ENCODE results near the gene CFAP157.
A peak's percentile ranks its signal among the peaks of the same experiment; 100 is the strongest.

The CFAP157 gene

GRCh38 chr9:127733614-127734013, 26.8 kb downstream of the CFAP157 start:
- no peak overlapping the region for H3K27ac ChIP-seq
- DNase-seq (ENCODE audit: low read depth, low spot score), result no peak

- H3K27ac ChIP-seq, result peak overlapping the region; percentile 80
These were observed 27.5 kb downstream of the CFAP157 start for GRCh38 chr9:127734247-127734746.

GRCh38 chr9:127734747-127735529, 28.1 kb downstream of the CFAP157 start, which contains the start of gene TOR2A:
TSS of gene TOR2A (minus strand) at chr9:127735294. CDS start at chr9:127735270, 24 bp downstream.
- peak; percentile 80 for DNase-seq (ENCODE audit: low read depth, low spot score)
- H3K27ac ChIP-seq, result peak within 1 kb of the TSS; percentile 80

More at GRCh38 chr9:127734247-127734746, 27.5 kb downstream of the CFAP157 start:
- no peak for DNase-seq (ENCODE audit: low read depth, low spot score)

GRCh38 chr9:127735530-127736185, 28.9 kb downstream of the CFAP157 start:
- no peak for DNase-seq (ENCODE audit: low read depth, low spot score)
- H3K27ac ChIP-seq, result peak overlapping the region; percentile 80

- no peak overlapping the region for H3K27ac ChIP-seq
- no peak for DNase-seq (ENCODE audit: low read depth, low spot score)
These were observed 31.9 kb downstream of the CFAP157 start for GRCh38 chr9:127738666-127739065.

GRCh38 chr9:127739614-127740330, 33.0 kb downstream of the CFAP157 start:
- peak overlapping the region; percentile 75 for H3K27ac ChIP-seq

GRCh38 chr9:127741831-127742434, 35.1 kb downstream of the CFAP157 start:
- DNase-seq (ENCODE audit: low read depth, low spot score), result no peak
- H3K27ac ChIP-seq, result no peak overlapping the region

More at GRCh38 chr9:127739614-127740330, 33.0 kb downstream of the CFAP157 start:
- no peak for DNase-seq (ENCODE audit: low read depth, low spot score)

- no peak overlapping the region for H3K27ac ChIP-seq
- DNase-seq (ENCODE audit: low read depth, low spot score), result no peak
These were observed 35.8 kb downstream of the CFAP157 start for GRCh38 chr9:127742435-127743088.

- DNase-seq (ENCODE audit: low read depth, low spot score), result no peak
- H3K27ac ChIP-seq, result no peak overlapping the region
These were observed 37.8 kb downstream of the CFAP157 start for GRCh38 chr9:127744398-127745110.

GRCh38 chr9:127746959-127747569, 40.3 kb downstream of the CFAP157 start:
- DNase-seq (ENCODE audit: low read depth, low spot score), result no peak
- H3K27ac ChIP-seq, result no peak overlapping the region

GRCh38 chr9:127749090-127749787, 42.5 kb downstream of the CFAP157 start:
- no peak overlapping the region for H3K27ac ChIP-seq
- no peak for DNase-seq (ENCODE audit: low read depth, low spot score)

GRCh38 chr9:127751269-127752054, 44.7 kb downstream of the CFAP157 start:
- no peak overlapping the region for H3K27ac ChIP-seq
- no peak for DNase-seq (ENCODE audit: low read depth, low spot score)

GRCh38 chr9:127753148-127753547, 46.4 kb downstream of the CFAP157 start:
- no peak overlapping the region for H3K27ac ChIP-seq
- DNase-seq (ENCODE audit: low read depth, low spot score), result no peak

GRCh38 chr9:127753622-127754021, 46.8 kb downstream of the CFAP157 start:
- DNase-seq (ENCODE audit: low read depth, low spot score), result no peak
- no peak overlapping the region for H3K27ac ChIP-seq

GRCh38 chr9:127754099-127755060, 47.6 kb downstream of the CFAP157 start:
- DNase-seq (ENCODE audit: low read depth, low spot score), result no peak

More at GRCh38 chr9:127754099-127755060, 47.6 kb downstream of the CFAP157 start:
- no peak overlapping the region for H3K27ac ChIP-seq
